Fibroblast of peridontal ligament (primary cell): ENCODE data around the gene SCN8A.
"Not testable (repeated sequence)": the region's sequence is repeated elsewhere in the genome, so short reads cannot be mapped to it uniquely, and the experiment has no call there.

Experiments used
- DNase-seq: peaks from one replicate; pipeline ENCODE4 v3.0.0-alpha.2; 2010; ENCODE audit errors: extremely low read depth

Gene SCN8A

GRCh38 chr12:51814311-51815088 lies 223.5 kb downstream of the SCN8A start:
- DNase-seq, result peak; percentile 73

GRCh38 chr12:51815571-51815970 lies 224.5 kb downstream of the SCN8A start:
- no peak for DNase-seq

DNA sequence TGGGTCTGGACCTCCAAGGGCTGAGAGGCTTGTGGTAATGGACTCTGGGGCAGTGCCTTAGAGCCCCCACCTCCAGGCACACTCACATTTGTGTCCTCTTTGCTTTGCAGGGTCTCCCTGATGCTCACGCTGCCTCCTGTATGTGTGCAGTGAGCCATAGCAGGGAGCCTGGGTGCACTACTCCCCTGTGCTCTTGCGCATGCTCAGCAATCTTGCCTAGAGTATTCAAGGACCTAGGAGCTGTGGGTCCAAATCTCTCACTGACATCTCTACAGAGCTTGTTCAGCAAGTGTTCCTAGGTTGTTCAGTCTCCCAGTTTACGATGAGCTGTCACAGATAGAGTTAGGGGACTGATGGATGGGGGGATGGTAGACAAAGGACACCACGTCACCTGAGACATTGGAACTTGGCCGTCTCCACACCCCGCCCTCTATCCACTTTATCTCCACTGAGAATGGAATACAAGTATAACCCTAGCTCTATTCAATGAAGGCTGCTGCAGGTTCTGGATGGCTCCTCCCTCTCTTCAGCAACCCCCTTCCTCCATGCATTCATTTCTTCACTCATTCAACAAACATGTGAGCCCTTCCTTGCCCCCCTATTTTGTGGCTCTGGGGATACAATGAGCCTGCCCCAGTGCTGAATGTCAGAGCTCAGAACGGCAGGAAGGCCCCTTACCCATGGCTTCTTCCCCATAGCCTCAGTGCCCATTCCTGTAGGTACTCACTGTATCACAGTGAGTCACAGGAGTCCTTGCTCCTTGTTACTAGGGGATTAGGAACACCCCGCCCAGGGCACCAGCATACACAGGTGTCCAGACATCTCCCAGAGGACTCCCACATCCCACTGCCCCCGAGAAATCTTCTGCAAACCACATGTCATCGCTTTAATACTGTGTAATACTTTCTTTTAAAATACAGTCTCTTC lies 226.3 kb downstream of the SCN8A start:
- DNase-seq, result no peak

DNA sequence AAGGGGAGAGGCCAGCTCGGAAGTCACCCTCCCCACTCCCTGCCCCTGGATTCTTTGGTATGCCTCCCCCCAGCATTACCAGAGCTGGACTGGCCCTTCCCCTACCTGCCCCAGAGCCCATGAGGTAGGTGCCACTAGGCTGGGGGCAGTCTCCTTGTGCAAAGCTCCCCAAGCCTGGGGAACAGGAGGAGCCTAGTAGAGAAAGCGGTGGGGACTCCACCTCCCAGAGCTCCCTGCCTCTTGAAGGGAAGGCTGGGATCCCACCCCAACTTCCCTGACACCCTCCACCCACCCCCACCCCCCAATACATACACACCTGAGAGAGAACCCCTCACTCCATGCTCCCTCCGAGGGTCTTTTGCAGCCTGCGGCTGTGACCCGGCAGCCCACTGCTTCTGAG lies 227.1 kb downstream of the SCN8A start:
- DNase-seq, result no peak

GRCh38 chr12:51818566-51819300 lies 227.7 kb downstream of the SCN8A start:
- peak; percentile 90 for DNase-seq

DNA sequence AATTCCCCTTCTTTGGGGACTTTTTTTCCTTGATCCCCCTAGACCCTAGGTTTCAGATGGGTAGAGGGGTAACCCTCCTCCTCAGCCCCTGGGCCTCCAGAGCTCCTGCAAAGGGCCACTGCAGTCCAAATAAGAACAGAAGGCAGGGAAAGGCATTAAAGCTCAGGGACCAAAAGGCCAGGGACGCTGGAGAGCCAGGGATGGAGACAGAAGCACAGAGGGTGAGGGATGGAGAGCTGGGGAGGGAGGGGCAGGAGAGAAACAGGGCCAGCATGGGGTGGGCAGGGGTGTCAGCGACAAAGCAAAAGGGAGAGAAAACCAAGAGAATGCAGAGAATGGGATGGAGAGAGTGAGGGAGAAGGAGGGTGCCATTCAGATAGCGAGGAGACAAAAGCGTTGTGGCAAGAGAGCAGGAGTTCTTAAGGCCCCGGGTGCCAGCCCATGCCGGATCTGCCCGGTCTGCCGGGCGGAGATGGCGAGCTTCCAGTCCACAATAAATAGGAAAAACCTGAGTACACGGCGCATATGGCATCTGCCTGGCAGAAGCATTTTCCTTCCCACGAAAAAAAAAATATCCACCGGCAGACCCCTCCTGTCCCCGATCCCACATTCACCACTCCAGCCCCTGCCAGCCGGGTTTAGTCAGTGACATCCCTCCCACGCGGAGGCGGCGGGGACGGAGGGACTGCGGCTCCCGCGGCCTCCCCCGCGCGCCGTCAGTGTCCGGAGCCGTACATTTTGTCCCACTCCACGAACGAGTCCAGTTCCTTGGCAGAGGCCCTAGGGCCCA lies 228.9 kb downstream of the SCN8A start:
- peak; percentile 24 for DNase-seq

DNA sequence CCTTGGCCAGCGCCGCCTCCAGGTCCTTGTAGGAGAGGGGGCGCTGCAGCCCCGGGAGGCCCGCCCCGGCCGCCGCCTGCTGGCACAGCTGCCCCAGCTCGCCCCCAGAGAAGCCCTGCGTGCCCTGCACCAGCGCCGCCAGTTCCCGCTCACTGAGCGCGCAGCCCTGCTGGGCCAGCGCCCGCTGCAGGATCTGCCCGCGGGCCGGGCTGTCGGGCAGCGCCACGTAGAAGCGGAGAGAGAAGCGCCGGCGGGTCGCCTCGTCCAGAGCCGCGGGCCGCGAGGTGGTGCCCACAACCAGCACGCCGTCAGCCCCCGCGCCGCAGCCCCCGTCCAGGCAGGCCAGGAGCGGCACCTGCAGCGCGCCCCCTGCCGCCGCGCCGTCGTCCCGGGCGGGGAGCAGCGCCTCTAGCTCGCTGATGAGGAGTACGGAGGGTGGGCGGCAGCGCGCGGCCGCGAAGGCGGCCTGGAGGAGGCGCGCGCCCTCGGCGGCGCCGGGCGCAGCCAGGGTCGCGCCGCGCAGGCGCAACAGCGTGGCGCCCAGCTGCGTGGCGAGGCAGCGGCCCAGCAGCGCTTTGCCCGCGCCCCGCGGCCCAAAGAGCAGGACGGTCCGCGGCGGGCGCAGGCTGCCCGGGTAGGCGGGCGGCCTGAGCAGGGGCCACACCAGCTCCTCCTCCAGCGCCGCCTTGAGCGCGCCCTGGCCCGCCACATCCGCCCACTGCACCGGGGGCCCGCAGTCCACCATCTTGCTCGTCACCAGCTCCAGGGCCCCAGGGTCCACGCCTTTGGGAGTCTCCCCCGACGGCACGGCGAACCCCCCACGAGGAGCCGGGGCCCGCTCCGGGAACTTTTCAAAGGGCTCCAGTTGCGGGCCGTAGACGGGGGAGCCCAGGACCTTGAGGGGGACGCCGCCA lies 229.8 kb downstream of the SCN8A start:
- DNase-seq, result peak; percentile 54

DNA sequence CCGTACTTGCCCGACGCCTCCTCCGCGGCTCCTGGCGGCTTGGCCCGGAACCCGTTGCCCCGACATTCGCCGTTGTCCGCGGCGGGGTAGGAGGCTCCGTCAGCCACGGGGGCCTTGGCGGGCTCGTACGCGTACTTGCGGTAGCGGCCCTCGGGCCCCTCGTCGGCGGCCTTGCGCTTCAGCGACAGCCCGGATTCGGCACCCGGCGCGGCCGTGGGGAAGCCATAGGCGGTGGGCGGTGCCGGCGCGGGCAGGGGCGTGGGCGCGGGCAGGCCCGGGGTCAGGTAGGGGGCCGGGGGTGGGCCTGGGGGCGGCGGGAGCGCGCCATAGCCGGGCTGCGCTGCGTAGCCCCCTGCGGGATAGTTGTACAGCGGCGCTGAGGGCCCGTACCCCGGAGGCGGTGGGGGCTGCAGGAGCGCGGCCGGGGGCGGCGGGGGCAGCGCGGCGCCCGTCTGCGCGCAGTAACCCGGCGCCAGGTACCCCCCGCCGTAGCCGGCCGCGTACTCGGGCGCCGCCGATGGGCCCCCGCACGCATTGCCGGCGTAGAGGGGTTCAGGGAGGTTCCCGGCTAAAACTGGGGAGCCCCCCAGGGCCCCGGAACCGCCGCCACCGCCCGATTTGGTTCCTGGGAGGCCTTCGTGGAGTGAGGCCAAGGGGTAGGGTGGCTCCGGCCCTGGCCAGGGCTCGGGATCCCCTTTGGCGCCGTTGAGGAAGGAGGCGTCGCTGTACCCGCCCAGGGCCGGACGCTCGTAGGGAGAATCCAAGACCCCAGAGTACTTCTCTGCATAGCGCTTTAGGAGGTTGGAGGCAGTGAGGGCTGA lies 230.6 kb downstream of the SCN8A start:
- no peak for DNase-seq

- DNase-seq, result no peak
Measured at GRCh38 chr12:51822261-51822616, 231.2 kb downstream of the SCN8A start.

GRCh38 chr12:51822956-51823355 lies 231.9 kb downstream of the SCN8A start:
- DNase-seq, result no peak

DNA sequence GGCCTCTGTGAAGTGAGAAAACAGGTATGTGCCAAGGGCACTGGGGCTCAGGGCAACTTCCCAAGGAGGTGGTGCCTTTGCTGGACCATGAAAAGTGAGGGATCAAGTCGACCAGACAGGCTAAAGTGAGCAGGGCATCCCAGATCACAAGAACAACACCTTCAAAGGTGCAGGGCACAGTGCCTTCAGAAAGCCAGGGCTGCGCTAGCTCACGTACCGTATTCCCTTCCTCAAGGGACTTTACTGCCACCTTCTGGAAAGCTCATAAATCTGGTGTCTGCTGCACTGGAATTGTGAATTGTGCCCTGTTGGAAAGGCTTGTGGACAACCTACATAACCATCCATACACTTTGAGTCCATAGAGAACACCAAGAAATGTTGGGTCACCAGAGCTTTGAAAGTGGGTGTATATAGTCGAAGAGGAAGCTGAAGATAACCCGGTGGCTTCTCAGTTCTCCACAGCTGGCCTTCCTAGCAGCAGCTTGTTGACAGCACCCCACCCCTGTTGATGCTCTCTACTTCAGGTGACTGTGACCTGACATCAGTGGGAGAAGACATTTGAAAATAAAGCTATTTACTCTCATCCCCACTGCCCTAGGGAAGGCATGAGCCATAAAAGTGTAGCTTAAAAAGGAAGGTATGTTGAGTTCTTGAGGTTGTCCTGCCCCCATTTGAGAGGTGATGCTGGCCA lies 233.0 kb downstream of the SCN8A start:
- DNase-seq, result peak; percentile 79

DNA sequence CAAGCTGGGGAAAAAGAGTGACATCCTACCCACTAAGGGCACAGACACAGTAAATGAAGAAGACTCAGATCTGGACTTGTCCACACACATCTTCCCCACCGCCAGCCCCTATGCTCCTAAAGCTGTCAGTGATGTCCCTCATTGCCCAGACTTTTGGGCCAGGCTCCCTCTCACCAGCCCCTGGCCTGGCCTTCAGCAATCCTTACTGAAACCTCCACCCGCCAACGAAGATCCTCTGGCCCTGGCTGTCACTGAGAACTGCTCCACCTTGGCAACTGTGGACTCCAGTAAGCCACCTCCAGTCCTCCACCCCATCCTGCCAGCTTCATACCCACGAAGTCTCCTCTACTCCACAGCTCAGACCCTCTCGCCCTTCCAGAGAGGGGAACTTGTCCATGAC lies 234.2 kb downstream of the SCN8A start:
- DNase-seq, result no peak

- no peak for DNase-seq
Measured at GRCh38 chr12:51826881-51827280, 235.8 kb downstream of the SCN8A start.

DNA sequence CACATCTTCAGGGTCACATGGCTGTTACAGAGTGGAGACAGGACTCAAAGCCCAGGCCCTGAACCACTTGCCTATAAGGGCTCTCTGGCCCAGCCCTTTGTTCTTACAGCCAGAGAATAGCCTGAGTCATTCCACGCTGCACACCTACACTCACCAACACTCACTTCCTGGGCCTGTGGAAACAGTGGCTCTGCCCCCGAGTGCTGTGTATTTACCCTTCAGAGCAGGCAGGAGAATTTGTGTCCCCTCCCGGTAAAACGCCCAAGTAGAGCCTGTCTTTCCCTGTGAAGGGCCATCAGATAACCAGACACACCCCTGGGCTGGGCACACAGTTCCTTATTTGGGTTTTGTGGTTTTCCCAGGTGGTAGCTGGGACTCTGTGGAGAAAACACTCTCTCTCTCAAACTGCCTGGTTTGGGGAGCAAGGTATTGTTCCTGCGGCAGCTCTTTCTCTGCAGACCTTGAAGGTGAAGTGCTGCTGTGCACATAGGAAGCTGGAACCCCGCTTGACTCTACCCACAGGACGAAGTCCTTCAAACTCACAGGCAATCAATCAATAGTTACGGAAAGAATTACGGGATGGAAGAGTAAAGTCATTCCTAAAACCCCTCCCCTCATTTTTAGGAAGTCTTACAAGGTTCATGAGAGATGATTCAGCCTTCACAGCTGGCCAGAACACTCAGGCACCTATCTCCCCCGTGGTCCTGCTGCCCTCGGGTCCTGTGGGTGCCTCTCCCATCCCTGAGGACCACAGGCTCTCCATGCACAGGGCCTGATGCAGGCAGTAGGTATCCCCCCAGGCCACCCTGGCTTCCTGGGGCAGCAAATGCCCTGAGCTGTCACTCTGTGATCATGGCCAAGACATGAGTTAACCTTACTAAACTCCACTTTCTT lies 237.1 kb downstream of the SCN8A start:
- DNase-seq, result no peak

- DNase-seq, result no peak
Measured at GRCh38 chr12:51829011-51829481, 238.0 kb downstream of the SCN8A start.

DNA sequence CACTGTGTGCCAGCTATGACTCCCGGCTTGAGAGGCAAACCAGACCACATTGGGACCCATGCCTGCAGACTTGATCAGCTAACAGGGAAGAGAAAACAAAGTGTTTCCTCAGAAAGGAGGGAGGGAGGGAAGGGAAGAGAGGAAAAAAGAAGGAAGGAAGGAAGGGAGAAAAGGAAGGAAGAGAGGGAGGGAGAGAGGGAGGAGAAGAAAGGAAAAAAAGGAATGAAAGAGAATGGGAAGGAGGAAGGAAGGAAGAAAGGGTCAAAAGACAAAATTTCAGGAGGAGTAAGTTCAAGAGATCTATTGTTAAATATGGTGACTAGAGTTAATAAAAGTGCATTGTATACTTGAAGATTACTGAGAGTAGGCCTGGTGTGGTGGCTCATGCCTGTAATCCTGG lies 238.6 kb downstream of the SCN8A start:
- no peak for DNase-seq

DNA sequence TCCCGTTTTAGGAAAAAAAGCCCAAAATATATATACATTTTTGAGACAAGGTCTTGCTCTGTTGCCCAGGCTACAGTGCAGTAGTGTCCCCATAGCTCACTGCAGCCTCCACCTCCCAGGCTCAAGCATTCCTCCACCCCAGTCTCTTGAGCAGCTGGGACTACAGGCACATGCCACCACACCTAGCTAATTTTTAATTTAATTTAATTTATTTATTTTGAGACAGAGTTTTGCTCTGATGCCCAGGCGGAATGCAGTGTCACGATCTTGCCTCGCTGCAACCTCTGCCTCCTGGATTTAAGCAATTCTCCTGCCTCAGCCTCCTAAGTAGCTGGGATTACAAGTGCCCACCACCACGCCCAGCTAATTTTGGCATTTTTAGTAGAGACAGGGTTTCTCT lies 240.8 kb downstream of the SCN8A start:
- DNase-seq, result not testable (repeated sequence)
